Spleen (tissue), 7 donors: Measurements from ENCODE around the gene KCNAB2.

Experiments used
- POLR2A ChIP-seq, 3 donors: fragments of 450-650 bp; IDR thresholded peaks; one replicate each; pipeline ENCODE4 v1.5.1; 2017; ENCODE audit warnings: antibody characterized with exemption in 3 of 3, mild to moderate bottlenecking in 1 of 3
- TF ChIP-seq, protein P1 (sequence below), 11 experiments: fragments of 200-600 bp in 7 of 11; fragments of 450-650 bp in 4 of 11; sonication (generic) in 4 of 11; IDR thresholded peaks in 8 of 11; conservative IDR thresholded peaks in 3 of 11; 1 replicate in 7 of 11; 2 replicates in 4 of 11; pipeline versions ENCODE4 v1.4.0 to v1.8.0; 2016 to 2021; ENCODE audit warnings: antibody characterized with exemption in 11 of 11, inconsistent platforms in 4 of 11, mild to moderate bottlenecking in 1 of 11
- donor health status: DM: no; HTN: no; CAD: no; lungs with moderate emphysema.
- donor health status: DM: no; HTN: no; CAD: no.
- donor health status: DM: no; HTN: no; CAD: no.

DNA sequence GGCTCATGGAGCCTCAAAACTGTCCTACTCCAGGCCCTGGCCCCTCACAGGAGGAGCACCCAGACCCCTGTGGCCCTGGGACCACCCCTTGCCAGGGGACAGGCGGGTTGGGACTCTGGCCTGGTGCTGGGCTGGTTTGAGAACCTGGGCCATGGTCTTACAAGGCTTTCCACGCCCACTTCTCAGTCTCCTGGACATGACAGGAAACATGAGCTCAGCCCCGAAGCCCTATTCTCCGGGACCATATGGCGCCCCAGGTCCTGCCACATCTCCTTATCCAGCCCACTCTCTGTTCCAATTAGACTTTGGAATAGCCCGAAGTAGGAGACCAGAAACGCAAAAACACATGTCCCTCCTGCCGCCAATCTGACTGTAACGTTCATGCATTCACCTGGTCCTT lies 47.9 kb downstream of the KCNAB2 start:
- TF ChIP-seq, protein P1, sequence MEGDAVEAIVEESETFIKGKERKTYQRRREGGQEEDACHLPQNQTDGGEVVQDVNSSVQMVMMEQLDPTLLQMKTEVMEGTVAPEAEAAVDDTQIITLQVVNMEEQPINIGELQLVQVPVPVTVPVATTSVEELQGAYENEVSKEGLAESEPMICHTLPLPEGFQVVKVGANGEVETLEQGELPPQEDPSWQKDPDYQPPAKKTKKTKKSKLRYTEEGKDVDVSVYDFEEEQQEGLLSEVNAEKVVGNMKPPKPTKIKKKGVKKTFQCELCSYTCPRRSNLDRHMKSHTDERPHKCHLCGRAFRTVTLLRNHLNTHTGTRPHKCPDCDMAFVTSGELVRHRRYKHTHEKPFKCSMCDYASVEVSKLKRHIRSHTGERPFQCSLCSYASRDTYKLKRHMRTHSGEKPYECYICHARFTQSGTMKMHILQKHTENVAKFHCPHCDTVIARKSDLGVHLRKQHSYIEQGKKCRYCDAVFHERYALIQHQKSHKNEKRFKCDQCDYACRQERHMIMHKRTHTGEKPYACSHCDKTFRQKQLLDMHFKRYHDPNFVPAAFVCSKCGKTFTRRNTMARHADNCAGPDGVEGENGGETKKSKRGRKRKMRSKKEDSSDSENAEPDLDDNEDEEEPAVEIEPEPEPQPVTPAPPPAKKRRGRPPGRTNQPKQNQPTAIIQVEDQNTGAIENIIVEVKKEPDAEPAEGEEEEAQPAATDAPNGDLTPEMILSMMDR (IDR thresholded peaks at IDR 0.05 in 8 of 11, conservative IDR thresholded peaks at IDR 0.05 in 3 of 11): no peak
- TF ChIP-seq POLR2A (IDR thresholded peaks at IDR 0.05): no peak
